ENCODE results near the gene ACTR10. TPM values are rescaled to one million over a fixed set of nuclear protein-coding genes. Genes with fewer than 3 reads are reported as not detected.
A peak's percentile ranks its signal among the peaks of the same experiment; 100 is the strongest.

Gene ACTR10
- total and polyA plus RNA-seq, 9 of the 15 experiments (the other 6 are each of a cell fraction or from before 2014, with no cell fraction given): 22.0 to 66.1 (median 34.1) TPM

DNA sequence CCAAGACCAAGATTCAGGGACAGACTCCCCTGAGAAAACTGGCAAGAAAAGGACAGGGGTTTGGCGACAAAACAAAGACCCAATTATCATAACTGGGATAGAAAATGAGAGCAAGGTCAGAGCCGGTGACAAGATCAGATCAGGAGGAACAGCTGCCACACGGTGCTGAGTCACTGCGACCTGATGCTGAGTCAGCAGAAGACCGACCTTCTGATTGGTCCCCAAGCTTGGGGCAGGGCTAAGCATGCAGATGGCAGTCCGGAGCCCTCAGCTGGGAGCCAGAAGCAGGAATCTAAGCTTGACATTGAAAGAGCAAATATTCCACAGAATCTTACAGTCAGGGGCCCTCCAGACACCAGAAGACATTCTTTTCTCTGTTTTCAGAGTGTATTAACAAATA lies 28.9 kb upstream of the ACTR10 start (continued):
- TF ChIP-seq RBFOX2 (IDR thresholded peaks at IDR 0.05; ENCODE audit: low read depth, low read length) (no peak), ZNF445 (CRISPR knock-in tag; IDR thresholded peaks at IDR 0.05; ENCODE audit: low read depth) (no peak), SREBF1 (IDR thresholded peaks at IDR 0.05; ENCODE audit: borderline replicate concordance, low read depth, low read length) (no peak), TSC22D4 (tag; IDR thresholded peaks at IDR 0.05) (no peak), NR1H2 (CRISPR knock-in tag; IDR thresholded peaks at IDR 0.05) (no peak), TEAD2 (tag; IDR thresholded peaks at IDR 0.05) (no peak), ZFP30 (CRISPR knock-in tag; IDR thresholded peaks at IDR 0.05; ENCODE audit: borderline replicate concordance) (no peak), MCM5 (IDR thresholded peaks at IDR 0.05; ENCODE audit: low read depth) (no peak), ETV5 (CRISPR knock-in tag; IDR thresholded peaks at IDR 0.05; ENCODE audit: low read depth) (no peak), SMAD3 (CRISPR knock-in tag; conservative IDR thresholded peaks at IDR 0.05) (no peak), HNRNPL (IDR thresholded peaks at IDR 0.05; ENCODE audit: low read depth, low read length) (no peak), NFRKB (IDR thresholded peaks at IDR 0.05; ENCODE audit: low read depth) (0 out of 2 replicates have a peak, but pooled peaks have one; percentile 48), HMGN3 (IDR thresholded peaks at IDR 0.05; ENCODE audit: borderline replicate concordance, extremely low read depth, insufficient read length, low read depth, low read length) (no peak), ZNF140 (CRISPR knock-in tag; IDR thresholded peaks at IDR 0.05) (no peak), SIX5 (IDR thresholded peaks at IDR 0.05; ENCODE audit: borderline replicate concordance in 1 of 2, insufficient read depth in 1 of 2, low read depth in 1 of 2, low read length in 2 of 2) (no peak), LARP7 (IDR thresholded peaks at IDR 0.05) (no peak)
- TF ChIP-seq, protein P1, sequence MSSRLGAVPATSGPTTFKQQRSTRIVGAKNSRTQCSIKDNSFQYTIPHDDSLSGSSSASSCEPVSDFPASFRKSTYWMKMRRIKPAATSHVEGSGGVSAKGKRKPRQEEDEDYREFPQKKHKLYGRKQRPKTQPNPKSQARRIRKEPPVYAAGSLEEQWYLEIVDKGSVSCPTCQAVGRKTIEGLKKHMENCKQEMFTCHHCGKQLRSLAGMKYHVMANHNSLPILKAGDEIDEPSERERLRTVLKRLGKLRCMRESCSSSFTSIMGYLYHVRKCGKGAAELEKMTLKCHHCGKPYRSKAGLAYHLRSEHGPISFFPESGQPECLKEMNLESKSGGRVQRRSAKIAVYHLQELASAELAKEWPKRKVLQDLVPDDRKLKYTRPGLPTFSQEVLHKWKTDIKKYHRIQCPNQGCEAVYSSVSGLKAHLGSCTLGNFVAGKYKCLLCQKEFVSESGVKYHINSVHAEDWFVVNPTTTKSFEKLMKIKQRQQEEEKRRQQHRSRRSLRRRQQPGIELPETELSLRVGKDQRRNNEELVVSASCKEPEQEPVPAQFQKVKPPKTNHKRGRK (tag; IDR thresholded peaks at IDR 0.05): no peak
- TF ChIP-seq, protein P2, sequence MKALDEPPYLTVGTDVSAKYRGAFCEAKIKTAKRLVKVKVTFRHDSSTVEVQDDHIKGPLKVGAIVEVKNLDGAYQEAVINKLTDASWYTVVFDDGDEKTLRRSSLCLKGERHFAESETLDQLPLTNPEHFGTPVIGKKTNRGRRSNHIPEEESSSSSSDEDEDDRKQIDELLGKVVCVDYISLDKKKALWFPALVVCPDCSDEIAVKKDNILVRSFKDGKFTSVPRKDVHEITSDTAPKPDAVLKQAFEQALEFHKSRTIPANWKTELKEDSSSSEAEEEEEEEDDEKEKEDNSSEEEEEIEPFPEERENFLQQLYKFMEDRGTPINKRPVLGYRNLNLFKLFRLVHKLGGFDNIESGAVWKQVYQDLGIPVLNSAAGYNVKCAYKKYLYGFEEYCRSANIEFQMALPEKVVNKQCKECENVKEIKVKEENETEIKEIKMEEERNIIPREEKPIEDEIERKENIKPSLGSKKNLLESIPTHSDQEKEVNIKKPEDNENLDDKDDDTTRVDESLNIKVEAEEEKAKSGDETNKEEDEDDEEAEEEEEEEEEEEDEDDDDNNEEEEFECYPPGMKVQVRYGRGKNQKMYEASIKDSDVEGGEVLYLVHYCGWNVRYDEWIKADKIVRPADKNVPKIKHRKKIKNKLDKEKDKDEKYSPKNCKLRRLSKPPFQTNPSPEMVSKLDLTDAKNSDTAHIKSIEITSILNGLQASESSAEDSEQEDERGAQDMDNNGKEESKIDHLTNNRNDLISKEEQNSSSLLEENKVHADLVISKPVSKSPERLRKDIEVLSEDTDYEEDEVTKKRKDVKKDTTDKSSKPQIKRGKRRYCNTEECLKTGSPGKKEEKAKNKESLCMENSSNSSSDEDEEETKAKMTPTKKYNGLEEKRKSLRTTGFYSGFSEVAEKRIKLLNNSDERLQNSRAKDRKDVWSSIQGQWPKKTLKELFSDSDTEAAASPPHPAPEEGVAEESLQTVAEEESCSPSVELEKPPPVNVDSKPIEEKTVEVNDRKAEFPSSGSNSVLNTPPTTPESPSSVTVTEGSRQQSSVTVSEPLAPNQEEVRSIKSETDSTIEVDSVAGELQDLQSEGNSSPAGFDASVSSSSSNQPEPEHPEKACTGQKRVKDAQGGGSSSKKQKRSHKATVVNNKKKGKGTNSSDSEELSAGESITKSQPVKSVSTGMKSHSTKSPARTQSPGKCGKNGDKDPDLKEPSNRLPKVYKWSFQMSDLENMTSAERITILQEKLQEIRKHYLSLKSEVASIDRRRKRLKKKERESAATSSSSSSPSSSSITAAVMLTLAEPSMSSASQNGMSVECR (CRISPR knock-in tag; IDR thresholded peaks at IDR 0.05): no peak
- TF ChIP-seq, protein P3, sequence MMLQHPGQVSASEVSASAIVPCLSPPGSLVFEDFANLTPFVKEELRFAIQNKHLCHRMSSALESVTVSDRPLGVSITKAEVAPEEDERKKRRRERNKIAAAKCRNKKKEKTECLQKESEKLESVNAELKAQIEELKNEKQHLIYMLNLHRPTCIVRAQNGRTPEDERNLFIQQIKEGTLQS (IDR thresholded peaks at IDR 0.05): peak; percentile 90
- TF ChIP-seq, protein P3 (CRISPR knock-in tag; conservative IDR thresholded peaks at IDR 0.05): no peak
